Glutamatergic neuron (in vitro differentiated cells): ENCODE measurements around the gene P2RY13. TPM values are rescaled to one million over a fixed set of nuclear protein-coding genes. Genes with fewer than 3 reads are reported as not detected.

ENCODE experiments used
- DNase-seq: peaks from one replicate; pipeline ENCODE4 v3.0.0; 2022
- H3K27ac Mint-ChIP-seq: one replicate; pipeline ENCODE4 v1.8.0; 2020; ENCODE audit warnings: mild to moderate bottlenecking, mixed read lengths, inconsistent platforms; ENCODE audit not compliant: unreplicated experiment
- H3K27me3 Mint-ChIP-seq: one replicate; pipeline ENCODE4 v1.8.0; 2020; ENCODE audit warnings: mild to moderate bottlenecking, moderate library complexity, mixed read lengths, inconsistent platforms; ENCODE audit not compliant: unreplicated experiment
- H3K36me3 Mint-ChIP-seq: one replicate; pipeline ENCODE4 v1.8.0; 2020; ENCODE audit warnings: mild to moderate bottlenecking, mixed read lengths, inconsistent platforms; ENCODE audit not compliant: unreplicated experiment
- H3K4me1 Mint-ChIP-seq: one replicate; pipeline ENCODE4 v1.8.0; 2020; ENCODE audit warnings: mild to moderate bottlenecking, low read depth, mixed read lengths, inconsistent platforms; ENCODE audit not compliant: unreplicated experiment
- H3K4me3 Mint-ChIP-seq: one replicate; pipeline ENCODE4 v1.8.0; 2020; ENCODE audit warnings: mild to moderate bottlenecking, mixed read lengths, inconsistent platforms; ENCODE audit not compliant: unreplicated experiment
- H3K9me3 Mint-ChIP-seq: one replicate; pipeline ENCODE4 v1.8.0; 2020; ENCODE audit warnings: mild to moderate bottlenecking, moderate library complexity, mixed read lengths, inconsistent platforms; ENCODE audit not compliant: unreplicated experiment
- CTCF ChIP-seq: fragments of 200-600 bp; sonication (generic); IDR thresholded peaks from one replicate; pipeline ENCODE4 v1.5.0; 2021; ENCODE audit not compliant: partially characterized antibody, unreplicated experiment
- total RNA-seq: library from RNA; stranded (reverse); fragmentation: NEBNext Ultra II Directional; extraction: Animal tissue kit (Norgen Biotek cat#: 25700); gene quantifications from one replicate; pipeline ENCODE4 v1.2.1, GENCODE V29; 2021; ENCODE audit not compliant: unreplicated experiment

Gene P2RY13
- total RNA-seq, 1 donor from 2014 or later = not detected

- no peaks in the 10 kb centered on the region for H3K36me3 Mint-ChIP-seq
- no peak for DNase-seq
- no peak overlapping the region for H3K27ac Mint-ChIP-seq
- no peaks in the 10 kb centered on the region for H3K9me3 Mint-ChIP-seq
- no peak for TF ChIP-seq CTCF
- H3K4me3 Mint-ChIP-seq = no peak overlapping the region
- no peaks in the 10 kb centered on the region for H3K4me1 Mint-ChIP-seq
- peaks cover 4% of the 10 kb centered on the region for H3K27me3 Mint-ChIP-seq
Observed at GRCh38 chr3:151306168-151306810, 23.1 kb downstream of the P2RY13 start.

GRCh38 chr3:151305775-151306151, 23.6 kb downstream of the P2RY13 start:
- no peaks in the 10 kb centered on the region for H3K4me1 Mint-ChIP-seq
- no peak for TF ChIP-seq CTCF
- H3K36me3 Mint-ChIP-seq = no peaks in the 10 kb centered on the region
- peaks cover 4% of the 10 kb centered on the region for H3K27me3 Mint-ChIP-seq
- no peak overlapping the region for H3K27ac Mint-ChIP-seq
- H3K9me3 Mint-ChIP-seq = no peaks in the 10 kb centered on the region
- DNase-seq = no peak
- H3K4me3 Mint-ChIP-seq = no peak overlapping the region

- TF ChIP-seq CTCF = no peak
- no peak for DNase-seq
- Mint-ChIP-seq H3K27me3 (peaks cover 4% of the 10 kb centered on the region), H3K27ac (no peak overlapping the region), H3K4me1 (no peaks in the 10 kb centered on the region), H3K4me3 (no peak overlapping the region), H3K9me3 (no peaks in the 10 kb centered on the region), H3K36me3 (no peaks in the 10 kb centered on the region)
Observed at GRCh38 chr3:151305060-151305774, 24.1 kb downstream of the P2RY13 start.

GRCh38 chr3:151303751-151304150, 25.6 kb downstream of the P2RY13 start:
- Mint-ChIP-seq H3K36me3 (no peaks in the 10 kb centered on the region), H3K27ac (no peak overlapping the region), H3K9me3 (no peaks in the 10 kb centered on the region), H3K4me3 (no peak overlapping the region), H3K4me1 (no peaks in the 10 kb centered on the region), H3K27me3 (peaks cover 4% of the 10 kb centered on the region)
- no peak for DNase-seq
- no peak for TF ChIP-seq CTCF

- Mint-ChIP-seq H3K27ac (no peak overlapping the region), H3K4me1 (no peaks in the 10 kb centered on the region), H3K9me3 (no peaks in the 10 kb centered on the region)
Observed at GRCh38 chr3:151301787-151302186, 27.6 kb downstream of the P2RY13 start.

More at GRCh38 chr3:151301787-151302186, 27.6 kb downstream of the P2RY13 start:
- DNase-seq = no peak
- no peak for TF ChIP-seq CTCF
- no peaks in the 10 kb centered on the region for H3K36me3 Mint-ChIP-seq
- H3K4me3 Mint-ChIP-seq = no peak overlapping the region
- peaks cover 4% of the 10 kb centered on the region for H3K27me3 Mint-ChIP-seq
